ENCODE data around the gene LINC00305. TPM values are rescaled to one million over a fixed set of nuclear protein-coding genes. Genes with fewer than 3 reads are reported as not detected.

LINC00305 gene
- total and polyA plus RNA-seq, 4 experiments from 2014 or later: not detected

- Mint-ChIP-seq H3K4me1 (no peaks in the 10 kb centered on the region), H3K36me3 (no peaks in the 10 kb centered on the region), H3K4me3 (no peak overlapping the region), H3K9me3 (peaks cover 0 to 4% (median 0%) of the 10 kb centered on the region in 8 donors), H3K27ac (no peak overlapping the region), H3K27me3 (no peaks in the 10 kb centered on the region)
- intact Hi-C loops (cut with micrococcal nuclease): no loop called here
- no peaks in the 10 kb centered on the region for H3K27me3 ChIP-seq (ENCODE audit: insufficient read depth, low read length)
- H3K27ac ChIP-seq (ENCODE audit: low read depth, low read length): no peak overlapping the region
- DNase-seq: no peak
- no peaks in the 10 kb centered on the region for H3K36me3 ChIP-seq (ENCODE audit: insufficient read depth, low read length)
- ChIA-PET POLR2A (ENCODE audit: partially characterized antibody) (no interaction called here), CTCF (ENCODE audit: partially characterized antibody) (no interaction called here)
- H3K4me1 ChIP-seq (ENCODE audit: insufficient read depth, low read length): no peaks in the 10 kb centered on the region
- H3K9me3 ChIP-seq (ENCODE audit: control insufficient read depth in 1 of 2, low read length in 2 of 2): no peaks in the 10 kb centered on the region
- H3K4me3 ChIP-seq (ENCODE audit: low read length in 2 of 2): no peak overlapping the region
Measured at GRCh38 chr18:64055019-64055418, 93.9 kb downstream of the LINC00305 start.

GRCh38 chr18:64053246-64053645 is 95.6 kb downstream of the LINC00305 start:
- no peak for DNase-seq
- no peak overlapping the region for H3K4me3 ChIP-seq (ENCODE audit: low read length in 2 of 2)
- Mint-ChIP-seq H3K27ac (no peak overlapping the region), H3K9me3 (no peaks in the 10 kb centered on the region), H3K4me3 (no peak overlapping the region), H3K36me3 (no peaks in the 10 kb centered on the region), H3K4me1 (no peaks in the 10 kb centered on the region), H3K27me3 (no peaks in the 10 kb centered on the region)
- H3K9me3 ChIP-seq (ENCODE audit: control insufficient read depth in 1 of 2, low read length in 2 of 2): no peaks in the 10 kb centered on the region
- no peaks in the 10 kb centered on the region for H3K4me1 ChIP-seq (ENCODE audit: insufficient read depth, low read length)
- no peak overlapping the region for H3K27ac ChIP-seq (ENCODE audit: low read depth, low read length)
- ChIA-PET CTCF (ENCODE audit: partially characterized antibody) (interaction anchor here (1.1 to 2.0 kb wide), 2 partner anchors 12 to 17 kb away, joined by 3 to 5 read pairs; no protein-coding TSS in a partner anchor), POLR2A (ENCODE audit: partially characterized antibody) (no interaction called here)
- no peaks in the 10 kb centered on the region for H3K36me3 ChIP-seq (ENCODE audit: insufficient read depth, low read length)
- H3K27me3 ChIP-seq (ENCODE audit: insufficient read depth, low read length): no peaks in the 10 kb centered on the region
- intact Hi-C loops (cut with micrococcal nuclease): no loop called here

GRCh38 chr18:64052772-64053171 is 96.1 kb downstream of the LINC00305 start:
- Mint-ChIP-seq H3K4me3 (no peak overlapping the region), H3K27ac (no peak overlapping the region), H3K4me1 (no peaks in the 10 kb centered on the region), H3K36me3 (no peaks in the 10 kb centered on the region), H3K9me3 (no peaks in the 10 kb centered on the region), H3K27me3 (no peaks in the 10 kb centered on the region)
- Histone ChIP-seq H3K27me3 (ENCODE audit: insufficient read depth, low read length) (no peaks in the 10 kb centered on the region), H3K36me3 (ENCODE audit: insufficient read depth, low read length) (no peaks in the 10 kb centered on the region), H3K4me3 (ENCODE audit: low read length in 2 of 2) (no peak overlapping the region), H3K9me3 (ENCODE audit: control insufficient read depth in 1 of 2, low read length in 2 of 2) (no peaks in the 10 kb centered on the region), H3K27ac (ENCODE audit: low read depth, low read length) (no peak overlapping the region), H3K4me1 (ENCODE audit: insufficient read depth, low read length) (no peaks in the 10 kb centered on the region)
- intact Hi-C loops (cut with micrococcal nuclease): no loop called here
- ChIA-PET CTCF (ENCODE audit: partially characterized antibody) (interaction anchor here (1.1 to 2.0 kb wide), 2 partner anchors 12 to 16 kb away, joined by 3 to 5 read pairs; no protein-coding TSS in a partner anchor), POLR2A (ENCODE audit: partially characterized antibody) (no interaction called here)
- no peak for DNase-seq

GRCh38 chr18:64044616-64045015 is 104.3 kb downstream of the LINC00305 start:
- H3K27me3 Mint-ChIP-seq: no peaks in the 10 kb centered on the region
- no peaks in the 10 kb centered on the region for H3K27me3 ChIP-seq (ENCODE audit: insufficient read depth, low read length)
- no peak overlapping the region for H3K4me3 Mint-ChIP-seq
- H3K9me3 ChIP-seq (ENCODE audit: control insufficient read depth in 1 of 2, low read length in 2 of 2): no peaks in the 10 kb centered on the region
- ChIA-PET POLR2A (ENCODE audit: partially characterized antibody) (no interaction called here), CTCF (ENCODE audit: partially characterized antibody) (no interaction called here)
- no peak for DNase-seq
- no peak overlapping the region for H3K4me3 ChIP-seq (ENCODE audit: low read length in 2 of 2)
- H3K27ac Mint-ChIP-seq: no peak overlapping the region
- no peaks in the 10 kb centered on the region for H3K36me3 Mint-ChIP-seq
- intact Hi-C loops (cut with micrococcal nuclease): no loop called here
- H3K4me1 ChIP-seq (ENCODE audit: insufficient read depth, low read length): no peaks in the 10 kb centered on the region
- H3K4me1 Mint-ChIP-seq: no peaks in the 10 kb centered on the region
- H3K36me3 ChIP-seq (ENCODE audit: insufficient read depth, low read length): no peaks in the 10 kb centered on the region
- no peak overlapping the region for H3K27ac ChIP-seq (ENCODE audit: low read depth, low read length)
- H3K9me3 Mint-ChIP-seq: peaks cover 0 to 5% (median 3%) of the 10 kb centered on the region in 8 donors

GRCh38 chr18:64042728-64043358 is 106.0 kb downstream of the LINC00305 start:
- H3K4me3 ChIP-seq (ENCODE audit: low read length in 2 of 2): no peak overlapping the region
- H3K4me3 Mint-ChIP-seq: no peak overlapping the region
- no peak overlapping the region for H3K27ac Mint-ChIP-seq
- ChIA-PET CTCF (ENCODE audit: partially characterized antibody) (no interaction called here), POLR2A (ENCODE audit: partially characterized antibody) (no interaction called here)
- no peaks in the 10 kb centered on the region for H3K36me3 Mint-ChIP-seq
- no peaks in the 10 kb centered on the region for H3K36me3 ChIP-seq (ENCODE audit: insufficient read depth, low read length)
- H3K27ac ChIP-seq (ENCODE audit: low read depth, low read length): no peak overlapping the region
- no peaks in the 10 kb centered on the region for H3K4me1 ChIP-seq (ENCODE audit: insufficient read depth, low read length)
- no peaks in the 10 kb centered on the region for H3K9me3 ChIP-seq (ENCODE audit: control insufficient read depth in 1 of 2, low read length in 2 of 2)
- H3K9me3 Mint-ChIP-seq: peaks cover 0 to 5% (median 3%) of the 10 kb centered on the region in 8 donors
- no peaks in the 10 kb centered on the region for H3K27me3 ChIP-seq (ENCODE audit: insufficient read depth, low read length)
- intact Hi-C loops (cut with micrococcal nuclease): no loop called here
- DNase-seq: no peak
- H3K4me1 Mint-ChIP-seq: no peaks in the 10 kb centered on the region
- H3K27me3 Mint-ChIP-seq: peaks cover 0 to 2% of the 10 kb centered on the region in 2 donors

- CTCF ChIA-PET (ENCODE audit: partially characterized antibody): interaction anchor here (1.0 to 1.9 kb wide), 4 partner anchors 8 to 43 kb away, joined by 3 to 6 read pairs (median 4); no protein-coding TSS in a partner anchor
- Mint-ChIP-seq H3K27me3 (peaks cover 2 to 4% of the 10 kb centered on the region in 2 donors), H3K9me3 (peaks cover 0 to 5% (median 1%) of the 10 kb centered on the region in 8 donors), H3K4me3 (no peak overlapping the region), H3K4me1 (no peaks in the 10 kb centered on the region), H3K36me3 (no peaks in the 10 kb centered on the region), H3K27ac (no peak overlapping the region)
- DNase-seq: peak in 2 of 5 donors; percentile 3 to 11
- Histone ChIP-seq H3K27me3 (ENCODE audit: insufficient read depth, low read length) (no peaks in the 10 kb centered on the region), H3K4me3 (ENCODE audit: low read length in 2 of 2) (no peak overlapping the region), H3K27ac (ENCODE audit: low read depth, low read length) (no peak overlapping the region), H3K36me3 (ENCODE audit: insufficient read depth, low read length) (no peaks in the 10 kb centered on the region), H3K9me3 (ENCODE audit: control insufficient read depth in 1 of 2, low read length in 2 of 2) (no peaks in the 10 kb centered on the region), H3K4me1 (ENCODE audit: insufficient read depth, low read length) (no peaks in the 10 kb centered on the region)
- POLR2A ChIA-PET (ENCODE audit: partially characterized antibody): no interaction called here
- intact Hi-C loops (cut with micrococcal nuclease): no loop called here
Measured at GRCh38 chr18:64037812-64038414, 111.0 kb downstream of the LINC00305 start.

GRCh38 chr18:64032312-64032711 is 116.6 kb downstream of the LINC00305 start:
- no peaks in the 10 kb centered on the region for H3K27me3 ChIP-seq (ENCODE audit: insufficient read depth, low read length)
- ChIA-PET POLR2A (ENCODE audit: partially characterized antibody) (no interaction called here), CTCF (ENCODE audit: partially characterized antibody) (interaction anchor here (0.9 kb wide), 1 partner anchor 38 kb away, joined by 3 read pairs; no protein-coding TSS in a partner anchor)
- no peak overlapping the region for H3K27ac Mint-ChIP-seq
- no peaks in the 10 kb centered on the region for H3K4me1 ChIP-seq (ENCODE audit: insufficient read depth, low read length)
- no peaks in the 10 kb centered on the region for H3K36me3 ChIP-seq (ENCODE audit: insufficient read depth, low read length)
- H3K4me3 Mint-ChIP-seq: no peak overlapping the region
- no peaks in the 10 kb centered on the region for H3K4me1 Mint-ChIP-seq
- no peak for DNase-seq
- peaks cover 5 to 27% of the 10 kb centered on the region in 2 donors for H3K27me3 Mint-ChIP-seq
- no peaks in the 10 kb centered on the region for H3K9me3 Mint-ChIP-seq
- H3K36me3 Mint-ChIP-seq: no peaks in the 10 kb centered on the region
- intact Hi-C loops (cut with micrococcal nuclease): no loop called here
- H3K4me3 ChIP-seq (ENCODE audit: low read length in 2 of 2): no peak overlapping the region
- H3K9me3 ChIP-seq (ENCODE audit: control insufficient read depth in 1 of 2, low read length in 2 of 2): no peaks in the 10 kb centered on the region
- H3K27ac ChIP-seq (ENCODE audit: low read depth, low read length): no peak overlapping the region

Measured in CD4-positive, alpha-beta memory T cell (primary cell).